GM18867 (cell line): ENCODE data around the gene LHX8.
"Not testable (repeated sequence)": the region's sequence is repeated elsewhere in the genome, so short reads cannot be mapped to it uniquely, and the experiment has no call there.

Experiments used
- ATAC-seq: cut with Tn5 transposase; IDR thresholded peaks from one replicate; pipeline ENCODE4 v1.9.1; 2021; ENCODE audit warnings: mild to moderate bottlenecking, moderate library complexity; ENCODE audit not compliant: unreplicated experiment

LHX8 gene

DNA sequence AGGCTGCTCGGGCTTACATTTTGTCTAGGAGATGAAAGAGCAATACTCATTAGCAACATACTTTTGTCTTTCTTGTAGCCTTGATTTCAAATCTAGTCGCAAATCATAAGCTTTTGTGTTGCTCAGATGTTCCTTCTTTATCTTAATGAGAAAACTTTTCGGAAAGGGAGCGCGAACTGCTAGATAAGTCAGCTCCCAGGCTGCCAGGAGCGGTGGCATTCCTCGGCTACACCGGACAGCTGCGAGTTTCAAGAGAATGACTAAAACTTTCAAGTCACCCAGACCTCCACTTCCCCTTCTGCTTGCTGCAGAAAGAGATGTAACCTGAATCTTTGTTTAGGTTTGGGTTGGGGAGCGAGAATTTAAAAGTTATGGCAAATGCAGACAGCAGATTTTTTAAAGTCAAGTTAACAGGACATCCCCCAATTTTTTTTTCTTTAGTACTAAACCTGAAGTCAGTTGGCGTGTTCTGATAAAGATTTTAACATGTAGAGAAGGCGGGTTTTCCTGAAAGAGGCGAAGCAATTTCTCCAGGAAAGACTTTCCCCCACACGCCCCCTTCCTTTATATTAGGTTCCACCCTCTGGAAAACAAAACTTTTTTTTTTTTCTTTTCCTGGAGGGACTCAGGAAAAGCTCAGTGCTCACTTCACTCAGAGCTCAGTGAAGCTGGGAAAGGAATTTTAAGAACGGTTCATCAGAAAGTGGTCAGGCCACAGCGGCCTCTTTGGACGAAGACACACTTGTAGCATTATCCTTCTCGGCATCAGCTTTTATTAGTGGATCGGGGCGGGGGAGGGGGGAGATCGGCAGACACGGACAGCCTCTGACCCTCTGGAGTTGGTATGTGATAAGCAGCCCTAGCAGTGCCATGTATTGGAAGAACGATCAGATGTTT lies at the start of gene LHX8:
TSS of gene LHX8 (plus strand) at position 639 of the 897 bp plus-strand sequence. CDS start 2,227 bp downstream, outside the sequence.
- ATAC-seq: no peak

DNA sequence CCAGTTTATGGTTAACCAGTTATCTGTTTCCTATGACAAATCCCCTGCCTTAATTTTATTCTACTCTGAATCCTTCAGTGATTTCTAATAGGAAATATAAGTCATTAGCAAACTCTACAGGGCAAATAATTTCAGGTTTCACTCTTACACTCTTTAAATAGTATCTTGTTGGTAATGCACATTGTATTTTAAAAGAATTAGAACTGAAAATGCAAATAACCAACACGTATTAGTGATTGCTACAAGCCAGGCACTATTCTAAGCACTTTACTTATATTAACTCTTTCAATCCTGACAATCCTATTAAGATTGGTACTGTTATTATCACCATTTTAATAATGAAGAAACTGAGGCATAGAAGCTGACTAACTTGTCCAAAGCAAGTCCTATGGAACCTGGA lies 48.3 kb upstream of the LHX8 start:
- peak; percentile 79 for ATAC-seq

- no peak for ATAC-seq
These were observed 46.9 kb upstream of the LHX8 start for GRCh38 chr1:75087278-75087677.

GRCh38 chr1:75092141-75092540 lies 42.0 kb upstream of the LHX8 start:
- no peak for ATAC-seq

DNA sequence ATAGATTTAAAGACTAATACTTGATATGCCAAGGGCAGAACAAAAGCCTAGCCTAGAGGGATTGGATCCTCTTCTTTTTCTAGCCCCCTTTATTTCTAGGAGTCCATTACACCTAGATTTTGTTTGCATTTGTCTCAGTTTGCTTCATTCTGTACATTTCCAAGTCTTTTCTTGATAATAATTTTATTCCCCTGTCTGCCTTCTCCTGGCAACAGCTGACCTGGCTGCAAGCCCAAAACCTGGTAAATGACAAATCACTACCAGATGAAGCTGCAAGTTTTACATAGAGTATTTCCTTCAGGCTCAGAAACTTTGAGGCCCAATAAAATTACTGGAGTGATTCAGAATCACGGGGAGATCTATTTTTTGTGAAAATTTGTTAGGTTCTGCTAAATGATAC lies 36.5 kb upstream of the LHX8 start:
- no peak for ATAC-seq

GRCh38 chr1:75099581-75099980 lies 34.6 kb upstream of the LHX8 start:
- ATAC-seq: no peak

DNA sequence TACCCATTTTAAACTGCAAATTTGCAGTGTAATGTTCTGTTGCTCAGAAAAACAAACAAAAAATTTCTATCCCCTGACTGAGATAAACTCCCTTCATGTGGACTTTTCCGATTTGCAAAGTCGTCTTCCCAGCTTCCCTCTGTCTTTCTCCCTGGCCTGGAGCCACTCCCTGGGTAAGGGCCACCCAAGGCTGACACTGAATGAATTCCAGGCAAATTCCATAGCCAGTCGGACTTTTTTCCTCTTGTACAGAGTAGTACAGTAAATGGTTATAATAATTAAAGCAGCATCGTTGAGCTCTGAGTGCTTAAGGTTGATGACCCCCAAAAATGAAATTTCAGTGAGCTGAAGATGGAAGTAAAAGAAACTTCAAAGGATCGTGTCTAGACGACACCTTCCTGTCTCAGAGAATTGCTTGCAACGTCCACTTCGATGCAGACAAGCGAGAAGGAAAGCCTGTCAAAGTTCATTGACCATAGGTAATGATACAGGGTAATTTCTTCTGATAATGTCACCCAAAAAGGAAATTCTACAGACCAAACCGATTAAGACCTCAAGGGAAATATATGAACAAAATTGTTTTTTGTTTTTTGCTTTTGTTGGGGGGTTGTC lies 33.6 kb upstream of the LHX8 start:
- ATAC-seq: no peak

- ATAC-seq: not testable (repeated sequence)
These were observed 21.7 kb upstream of the LHX8 start for GRCh38 chr1:75112362-75112951.

- ATAC-seq: no peak
These were observed 18.5 kb upstream of the LHX8 start for GRCh38 chr1:75115654-75116053.

DNA sequence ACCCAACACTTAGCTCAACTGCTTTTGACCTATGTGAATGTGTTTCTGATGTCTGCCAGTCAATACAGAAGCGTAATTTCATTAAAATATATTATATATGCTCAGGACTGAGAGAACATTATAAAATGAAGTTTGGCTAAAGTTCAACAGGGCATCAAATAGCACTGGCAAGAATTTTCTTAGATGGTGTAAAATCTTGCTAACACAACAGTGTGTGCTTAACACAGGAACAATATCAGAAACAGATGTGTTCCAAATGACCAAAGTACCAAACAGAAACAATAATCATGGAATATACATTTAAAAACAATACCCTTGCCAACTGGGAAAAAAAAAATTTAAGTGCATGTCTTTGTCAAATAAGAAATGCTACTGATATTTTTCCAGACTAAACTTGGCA lies 10.4 kb upstream of the LHX8 start:
- ATAC-seq: no peak

- ATAC-seq: no peak
These were observed 9.7 kb upstream of the LHX8 start for GRCh38 chr1:75124510-75124909.

GRCh38 chr1:75125161-75125726 lies 8.9 kb upstream of the LHX8 start:
- ATAC-seq: no peak

GRCh38 chr1:75126611-75127101 lies 7.5 kb upstream of the LHX8 start:
- ATAC-seq: no peak

- ATAC-seq: no peak
These were observed 6.1 kb upstream of the LHX8 start for GRCh38 chr1:75127916-75128717.

GRCh38 chr1:75129660-75129982 lies 4.6 kb upstream of the LHX8 start:
- no peak for ATAC-seq

GRCh38 chr1:75129983-75130789 lies 4.0 kb upstream of the LHX8 start:
- no peak for ATAC-seq

DNA sequence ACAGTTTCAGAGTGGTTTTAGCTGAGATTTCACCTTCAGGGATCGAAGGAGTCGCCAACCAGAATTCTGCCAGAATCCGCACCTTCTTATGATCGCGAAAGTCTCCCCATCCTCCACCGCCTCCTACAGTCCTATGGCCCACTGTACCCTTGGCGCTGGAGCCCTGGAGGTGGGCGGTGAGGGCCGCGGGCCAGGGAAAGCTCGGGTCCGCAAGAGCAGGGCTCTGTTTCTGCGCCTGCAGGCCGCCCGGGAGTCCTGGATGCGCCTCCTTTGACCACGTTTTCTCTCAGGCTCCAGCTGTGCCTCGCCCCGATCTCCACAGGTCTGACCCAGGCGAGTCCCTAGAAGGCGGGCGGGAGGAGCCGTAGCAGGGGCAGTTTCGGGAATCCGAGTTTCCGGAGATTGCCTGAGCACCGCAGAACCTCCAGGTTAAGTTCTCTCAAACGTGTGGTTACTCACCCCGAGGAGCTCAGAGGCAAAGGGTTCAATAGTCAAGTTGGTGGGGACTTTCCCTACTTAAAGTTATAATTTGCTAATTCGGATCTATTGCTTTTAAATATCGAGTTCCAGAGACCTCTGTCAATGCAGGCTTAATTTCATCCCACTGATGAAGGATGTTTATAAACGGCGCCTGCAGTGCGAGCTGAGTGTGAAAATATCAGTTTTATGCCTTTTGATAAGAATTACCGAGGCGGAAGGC lies 3.2 kb upstream of the LHX8 start:
- ATAC-seq: no peak

GRCh38 chr1:75131565-75132241 lies 2.5 kb upstream of the LHX8 start:
- no peak for ATAC-seq
